ENCODE measurements around the gene CNNM2. TPM values are rescaled to one million over a fixed set of nuclear protein-coding genes. Genes with fewer than 3 reads are reported as not detected.

The CNNM2 gene
- total RNA-seq, 4 donors from 2014 or later = 15.2 to 19.2 (median 15.9) TPM

DNA sequence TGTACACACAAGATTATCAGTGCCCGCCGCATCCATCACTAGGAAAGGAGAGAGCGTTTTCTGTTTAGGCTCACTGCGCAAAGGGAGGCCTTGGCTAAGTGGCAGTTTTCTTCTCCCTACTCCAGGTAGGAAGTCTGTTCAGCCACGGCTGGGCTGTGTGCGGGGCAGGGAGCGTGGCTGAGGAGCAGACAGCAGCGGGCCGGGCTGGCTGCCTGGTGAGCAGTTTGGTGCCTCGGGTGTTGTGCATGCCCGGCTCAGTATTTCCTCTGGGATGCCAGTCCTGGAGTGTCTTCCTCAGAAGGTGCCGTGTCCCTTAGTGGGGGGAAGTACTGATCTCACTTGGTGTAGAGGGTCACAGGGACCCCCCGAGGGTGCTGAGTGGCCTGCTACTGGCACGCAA is 160.6 kb downstream of the CNNM2 start:
- no peaks in the 10 kb centered on the region for H3K36me3 ChIP-seq
- H3K9me3 ChIP-seq = no peaks in the 10 kb centered on the region
- TF ChIP-seq, protein P1, sequence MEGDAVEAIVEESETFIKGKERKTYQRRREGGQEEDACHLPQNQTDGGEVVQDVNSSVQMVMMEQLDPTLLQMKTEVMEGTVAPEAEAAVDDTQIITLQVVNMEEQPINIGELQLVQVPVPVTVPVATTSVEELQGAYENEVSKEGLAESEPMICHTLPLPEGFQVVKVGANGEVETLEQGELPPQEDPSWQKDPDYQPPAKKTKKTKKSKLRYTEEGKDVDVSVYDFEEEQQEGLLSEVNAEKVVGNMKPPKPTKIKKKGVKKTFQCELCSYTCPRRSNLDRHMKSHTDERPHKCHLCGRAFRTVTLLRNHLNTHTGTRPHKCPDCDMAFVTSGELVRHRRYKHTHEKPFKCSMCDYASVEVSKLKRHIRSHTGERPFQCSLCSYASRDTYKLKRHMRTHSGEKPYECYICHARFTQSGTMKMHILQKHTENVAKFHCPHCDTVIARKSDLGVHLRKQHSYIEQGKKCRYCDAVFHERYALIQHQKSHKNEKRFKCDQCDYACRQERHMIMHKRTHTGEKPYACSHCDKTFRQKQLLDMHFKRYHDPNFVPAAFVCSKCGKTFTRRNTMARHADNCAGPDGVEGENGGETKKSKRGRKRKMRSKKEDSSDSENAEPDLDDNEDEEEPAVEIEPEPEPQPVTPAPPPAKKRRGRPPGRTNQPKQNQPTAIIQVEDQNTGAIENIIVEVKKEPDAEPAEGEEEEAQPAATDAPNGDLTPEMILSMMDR (IDR thresholded peaks at IDR 0.05) = no peak
- no peak for TF ChIP-seq POLR2A (IDR thresholded peaks at IDR 0.05)
- no peak overlapping the region for H3K27ac ChIP-seq
- H3K4me3 ChIP-seq (replicated peaks in 1 of 3) = no peak overlapping the region
- no peak for DNase-seq
- intact Hi-C loops (cut with DNase I) = loop anchor here (10.0 kb wide), 1 partner anchor 166 kb away; the partner anchor contains the start of gene RPEL1
- no peaks in the 10 kb centered on the region for H3K4me1 ChIP-seq
- 95 to 96% methylated on average over 13 to 14 of the region's 14 CpGs for WGBS, 2 donors
- H3K27me3 ChIP-seq = no peaks in the 10 kb centered on the region

DNA sequence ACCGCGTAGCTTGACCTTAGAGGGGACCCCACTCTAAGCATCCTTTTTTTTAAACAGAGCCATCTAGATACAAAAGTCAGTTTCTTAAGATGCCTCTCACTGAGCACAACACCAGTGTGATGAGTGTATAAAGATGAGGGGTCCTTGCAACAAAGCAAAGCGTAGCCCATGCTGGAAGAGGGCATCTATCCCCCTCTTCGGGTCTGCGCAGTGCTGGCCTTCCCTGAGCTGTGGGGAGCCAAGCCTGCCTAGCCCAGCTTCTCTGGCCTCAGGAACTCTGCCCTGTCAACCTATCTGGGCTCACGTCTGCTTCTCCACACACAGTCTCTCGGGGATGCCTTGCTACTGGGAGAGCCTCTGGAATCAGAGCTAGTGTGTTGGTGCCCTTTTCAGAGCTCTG is 161.0 kb downstream of the CNNM2 start:
- TF ChIP-seq, protein P1 (IDR thresholded peaks at IDR 0.05) = no peak
- TF ChIP-seq POLR2A (IDR thresholded peaks at IDR 0.05) = no peak
- intact Hi-C loops (cut with DNase I) = loop anchor here (10.0 kb wide), 1 partner anchor 166 kb away; the partner anchor contains the start of gene RPEL1
- H3K27ac ChIP-seq = no peak overlapping the region
- no peaks in the 10 kb centered on the region for H3K9me3 ChIP-seq
- H3K27me3 ChIP-seq = no peaks in the 10 kb centered on the region
- H3K36me3 ChIP-seq = no peaks in the 10 kb centered on the region
- no peaks in the 10 kb centered on the region for H3K4me1 ChIP-seq
- no peak overlapping the region for H3K4me3 ChIP-seq (replicated peaks in 1 of 3)
- 99 to 100% methylated on average over 5 to 7 of the region's 7 CpGs for WGBS, 2 donors
- DNase-seq = no peak

DNA sequence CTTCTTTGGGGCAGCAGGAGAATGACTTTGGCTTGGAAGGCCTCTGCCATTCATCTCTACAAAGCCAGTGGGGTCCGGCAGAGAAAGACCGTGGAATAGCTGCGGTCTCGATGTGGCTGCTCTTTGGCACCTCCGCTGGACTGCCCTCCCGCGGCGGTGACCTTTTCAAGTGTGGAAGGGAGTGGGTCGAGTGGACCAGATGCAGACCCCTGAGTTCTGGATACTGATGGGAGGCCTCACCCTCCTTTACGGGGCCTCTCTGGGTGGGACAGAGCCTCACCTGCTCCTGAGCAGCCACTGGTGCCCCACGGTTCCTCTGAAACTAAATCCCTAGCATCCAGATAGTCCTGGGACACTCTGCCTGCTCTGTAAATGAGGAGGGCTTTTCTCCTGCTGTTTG is 161.9 kb downstream of the CNNM2 start:
- Histone ChIP-seq H3K36me3 (peaks cover 0 to 1% of the 10 kb centered on the region in 2 donors), H3K27ac (no peak overlapping the region), H3K9me3 (no peaks in the 10 kb centered on the region), H3K27me3 (no peaks in the 10 kb centered on the region), H3K4me3 (replicated peaks in 1 of 3) (no peak overlapping the region), H3K4me1 (no peaks in the 10 kb centered on the region)
- TF ChIP-seq POLR2A (IDR thresholded peaks at IDR 0.05) = no peak
- TF ChIP-seq, protein P1 (IDR thresholded peaks at IDR 0.05) = no peak
- intact Hi-C loops (cut with DNase I) = loop anchor here (10.0 kb wide), 1 partner anchor 165 kb away; the partner anchor contains the start of gene RPEL1
- WGBS, 2 donors = 86 to 89% methylated on average over 8 to 11 of the region's 11 CpGs
- DNase-seq = no peak

DNA sequence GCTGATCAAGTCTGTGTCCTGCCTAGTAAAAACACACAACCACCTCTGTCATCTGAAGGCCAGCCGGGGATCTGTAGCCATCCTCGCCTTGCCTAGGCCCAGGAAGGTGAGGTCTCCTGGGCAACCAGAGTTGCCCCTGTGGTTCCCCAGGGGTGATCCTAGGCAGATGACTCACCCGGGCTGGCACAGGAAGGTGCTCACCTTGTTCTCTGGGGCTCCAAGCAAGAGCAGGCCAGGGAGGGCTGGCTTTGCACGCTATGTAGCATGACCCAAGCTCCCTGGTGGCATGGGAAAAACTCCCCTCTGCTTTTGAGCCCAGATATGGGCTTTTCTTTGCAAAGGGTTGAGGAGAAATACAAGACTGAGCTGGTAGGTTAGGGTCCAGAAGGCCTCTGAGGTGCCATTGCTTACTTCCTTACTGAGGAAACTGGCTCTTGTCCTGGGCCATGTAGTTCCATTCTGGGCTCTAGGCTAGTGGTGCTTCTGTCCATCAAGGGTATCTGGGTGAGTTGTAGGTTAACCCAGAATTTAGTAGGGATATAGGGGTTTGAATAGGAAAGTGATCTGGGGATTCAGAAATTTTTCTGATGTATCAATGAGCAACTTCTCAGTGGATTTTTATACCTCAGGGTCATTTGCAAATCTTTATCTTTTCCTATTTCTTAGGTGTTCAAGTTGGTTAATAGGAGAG is 162.9 kb downstream of the CNNM2 start:
- Histone ChIP-seq H3K4me3 (replicated peaks in 1 of 3) (no peak overlapping the region), H3K36me3 (peaks cover 0 to 12% of the 10 kb centered on the region in 2 donors), H3K27me3 (no peaks in the 10 kb centered on the region), H3K4me1 (no peaks in the 10 kb centered on the region), H3K9me3 (no peaks in the 10 kb centered on the region), H3K27ac (no peak overlapping the region)
- WGBS, 2 donors = 96 to 100% methylated on average over 1 to 4 of the region's 4 CpGs
- TF ChIP-seq, protein P1 (IDR thresholded peaks at IDR 0.05) = no peak
- TF ChIP-seq POLR2A (IDR thresholded peaks at IDR 0.05) = no peak
- peak in 1 of 2 donors; percentile 21 for DNase-seq
- intact Hi-C loops (cut with DNase I) = no loop called here

DNA sequence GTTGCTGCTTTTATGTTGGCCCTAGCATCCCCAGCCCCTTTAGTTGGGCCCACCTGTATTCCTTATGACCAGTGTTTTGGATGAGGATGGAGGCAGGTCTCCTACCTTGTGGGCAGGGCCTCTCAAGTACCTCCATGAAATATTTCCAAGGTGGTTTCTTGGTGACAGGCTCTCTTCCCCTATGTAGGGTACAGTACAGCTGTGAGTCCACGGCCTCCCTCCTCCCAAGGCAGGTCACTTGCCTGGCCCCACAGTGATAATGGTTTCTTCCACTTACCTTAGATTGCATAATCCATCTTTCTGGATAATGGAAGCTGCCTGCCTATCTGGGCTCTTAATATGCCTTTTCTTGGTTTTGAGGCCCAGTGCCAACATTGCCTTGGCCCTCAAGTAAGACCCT is 164.6 kb downstream of the CNNM2 start:
- H3K4me1 ChIP-seq = no peaks in the 10 kb centered on the region
- H3K4me3 ChIP-seq (replicated peaks in 1 of 3) = no peak overlapping the region
- H3K27ac ChIP-seq = no peak overlapping the region
- WGBS, 2 donors = 100% methylated on average over 1 of the region's 1 CpG
- H3K36me3 ChIP-seq = peaks cover 4 to 26% of the 10 kb centered on the region in 2 donors
- no peaks in the 10 kb centered on the region for H3K9me3 ChIP-seq
- DNase-seq = no peak
- no peaks in the 10 kb centered on the region for H3K27me3 ChIP-seq
- TF ChIP-seq POLR2A (IDR thresholded peaks at IDR 0.05) = no peak
- intact Hi-C loops (cut with DNase I) = no loop called here
